Ecto neural progenitor cell (in vitro differentiated cells): Measurements from ENCODE around the gene MAP6.

Experiments used
- DNase-seq: peaks from one replicate; pipeline ENCODE4 v3.0.0-alpha.2; 2018; ENCODE audit warnings: low spot score

The MAP6 gene

DNA sequence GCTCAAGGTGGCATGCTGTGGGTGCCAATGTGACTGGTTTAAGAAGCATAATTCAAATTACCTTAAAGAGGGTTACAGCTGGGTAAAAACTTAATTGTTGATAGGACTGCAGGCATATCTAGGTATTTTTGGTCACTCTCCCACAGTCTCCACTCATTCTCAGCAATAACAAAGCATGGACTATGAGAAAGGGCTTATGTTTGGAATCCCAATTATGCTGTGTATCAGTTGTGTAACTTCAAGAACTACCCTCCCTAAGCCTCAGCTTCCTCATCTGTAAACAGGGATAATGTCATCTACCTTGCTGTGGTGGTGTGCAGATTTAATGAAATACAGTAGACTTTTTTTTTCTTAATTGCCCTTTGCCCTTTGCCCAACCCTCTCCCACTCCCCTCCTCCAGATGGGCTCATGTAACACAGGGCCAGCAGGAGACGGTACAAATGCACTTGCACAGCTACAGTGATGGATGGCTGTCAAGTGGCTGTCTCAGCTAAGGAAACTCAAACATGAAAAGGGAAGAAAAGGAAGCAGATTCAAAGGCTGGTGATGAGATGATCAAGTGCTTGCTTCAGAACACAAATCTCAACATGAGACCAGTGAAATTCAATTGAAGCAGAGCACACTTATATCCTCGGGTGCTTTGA lies 37.6 kb downstream of the MAP6 start:
- DNase-seq, result no peak

DNA sequence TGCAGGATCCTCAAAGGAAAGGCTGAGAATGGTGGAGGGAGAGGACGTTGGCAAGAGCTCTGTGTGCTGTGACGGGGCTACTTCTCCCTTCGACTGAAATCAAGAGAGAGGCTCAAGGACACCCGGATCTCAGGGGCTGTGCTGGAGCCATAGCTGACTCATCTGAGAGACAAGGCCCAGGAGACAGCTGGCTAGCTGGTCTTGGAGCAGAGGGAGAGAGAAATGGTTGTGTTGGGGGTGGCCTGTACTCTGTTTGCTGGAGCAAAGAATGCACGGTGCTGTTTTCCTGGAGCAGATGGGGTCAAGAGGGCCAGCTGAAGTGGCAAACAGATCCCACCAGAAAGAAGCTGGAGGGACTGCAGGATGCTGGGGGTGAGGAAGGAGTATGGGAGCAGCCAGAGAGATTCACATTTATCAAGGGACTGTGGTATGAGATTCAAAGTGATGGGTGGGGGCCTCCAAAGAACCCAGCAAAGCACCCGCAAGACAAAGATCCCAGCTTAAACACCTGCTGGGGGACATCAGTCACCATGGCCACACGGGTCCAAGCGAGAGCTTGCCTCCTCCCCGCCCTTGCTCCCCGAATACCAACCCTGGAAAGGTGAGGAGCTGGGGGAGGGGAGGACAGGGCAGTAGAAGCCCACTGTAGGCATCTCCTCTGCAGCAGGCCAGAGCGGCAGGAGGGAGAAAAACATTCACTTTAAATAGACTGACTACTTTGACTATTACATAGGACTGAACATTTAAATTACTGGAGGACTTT lies 40.8 kb downstream of the MAP6 start:
- DNase-seq, result no peak

DNA sequence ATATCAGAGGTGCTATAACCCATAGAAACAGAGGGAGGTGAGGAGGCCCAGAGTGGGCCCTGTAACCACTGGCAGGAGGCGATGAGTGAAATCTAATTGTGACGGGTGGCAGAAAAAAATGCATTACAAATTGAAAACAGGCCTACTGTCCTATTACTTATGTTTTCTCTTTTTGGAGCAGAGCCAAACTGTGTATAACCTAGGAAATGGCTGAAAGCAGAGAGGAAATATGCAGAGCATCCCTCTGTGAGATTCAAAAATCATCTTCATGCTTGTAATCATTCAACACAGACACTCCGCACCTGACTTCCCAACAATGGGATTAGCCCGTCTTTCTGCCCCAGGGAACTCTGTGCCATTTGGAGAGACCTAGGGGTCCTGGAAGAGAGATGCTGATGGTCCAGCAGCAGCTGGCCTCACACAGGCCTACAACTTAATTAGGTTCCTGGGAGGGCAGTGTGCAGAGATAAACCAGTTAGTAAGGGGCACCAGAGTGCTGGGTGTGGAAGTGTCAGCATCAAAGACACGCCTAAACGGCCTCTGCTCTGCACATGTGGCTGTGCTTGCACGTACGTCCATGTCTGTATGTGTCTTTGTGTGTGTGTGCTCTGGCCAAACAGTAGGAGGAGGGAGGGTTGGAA lies 41.8 kb downstream of the MAP6 start:
- no peak for DNase-seq

DNA sequence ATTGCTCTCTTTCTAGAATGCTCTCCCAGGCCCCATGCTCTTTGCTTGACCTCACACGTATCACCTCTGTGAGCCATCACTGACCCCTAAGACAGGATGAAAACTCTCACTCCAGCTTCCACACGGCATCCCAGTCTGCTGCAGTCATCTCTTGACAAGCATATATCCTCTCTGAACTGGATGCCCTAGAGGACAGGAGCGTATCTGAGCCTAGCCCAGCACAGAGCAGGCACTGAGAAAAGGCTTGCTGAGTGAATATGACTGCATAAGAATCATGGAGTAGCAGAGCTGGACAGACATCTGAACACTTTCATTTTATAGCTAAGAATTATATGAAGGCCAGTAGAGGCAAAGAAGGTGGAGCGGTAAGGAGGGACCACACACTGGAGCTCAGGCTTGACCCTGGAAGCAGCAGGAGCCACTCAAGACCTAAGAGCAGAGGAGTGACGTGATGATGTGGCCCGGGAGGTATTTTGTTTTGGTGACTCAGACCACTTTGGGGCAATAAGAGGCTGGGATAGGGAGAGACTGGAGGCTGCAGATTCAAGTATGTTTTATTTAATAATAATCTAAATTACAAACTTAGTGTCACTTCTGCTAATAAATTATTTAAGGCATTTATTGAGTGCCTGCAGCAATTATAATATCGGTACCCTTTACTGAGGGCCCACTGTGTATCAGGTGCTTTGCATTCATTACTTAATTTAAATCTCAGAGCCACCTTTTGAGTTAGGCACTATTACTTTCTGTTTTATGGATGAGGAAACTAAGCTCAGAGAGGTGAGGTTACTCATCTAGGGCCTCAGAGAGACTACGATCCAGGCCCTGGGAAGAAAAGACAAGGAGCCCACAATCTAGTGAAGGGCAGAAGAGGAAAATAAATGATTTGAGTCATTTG lies 42.6 kb downstream of the MAP6 start:
- no peak for DNase-seq

DNA sequence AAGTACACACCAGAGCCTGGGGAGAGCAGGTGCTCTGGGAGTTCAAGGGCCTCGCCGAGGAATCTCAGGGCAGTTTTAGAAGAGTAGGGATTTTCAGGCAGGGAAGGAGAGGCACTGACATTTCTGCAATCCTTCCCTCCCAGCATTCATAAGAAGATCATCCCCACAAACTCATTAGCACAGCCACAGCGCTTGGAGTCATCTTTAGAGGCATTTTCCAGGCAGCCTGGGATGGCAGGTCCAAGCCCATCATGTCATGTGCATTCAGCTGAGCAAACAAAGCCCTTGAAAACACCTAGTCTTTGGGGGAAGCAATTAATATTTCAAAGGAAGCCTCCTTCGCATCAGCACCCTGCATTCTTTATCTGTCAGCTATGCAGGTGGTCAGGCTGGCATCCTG lies 43.8 kb downstream of the MAP6 start:
- DNase-seq, result no peak

DNA sequence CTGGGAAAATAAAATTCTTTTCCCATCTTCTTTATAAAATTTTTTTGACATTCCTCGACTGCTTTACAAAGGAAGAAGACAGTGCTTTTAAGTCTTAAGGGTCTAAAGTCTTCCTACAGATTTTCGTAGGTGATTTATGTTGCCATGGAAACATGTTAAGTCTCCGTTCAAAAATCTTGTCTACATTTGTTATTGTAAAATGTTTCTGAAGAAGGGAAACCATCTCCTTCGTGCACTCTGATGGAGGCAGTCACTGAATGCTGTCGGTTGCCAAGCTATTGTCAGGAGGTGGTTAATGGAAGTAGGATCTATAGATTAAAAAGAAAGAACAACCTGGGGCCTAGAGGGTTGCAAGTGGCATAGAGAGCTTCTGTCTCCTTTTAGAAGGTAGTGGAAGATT lies 52.6 kb downstream of the MAP6 start:
- DNase-seq, result no peak

DNA sequence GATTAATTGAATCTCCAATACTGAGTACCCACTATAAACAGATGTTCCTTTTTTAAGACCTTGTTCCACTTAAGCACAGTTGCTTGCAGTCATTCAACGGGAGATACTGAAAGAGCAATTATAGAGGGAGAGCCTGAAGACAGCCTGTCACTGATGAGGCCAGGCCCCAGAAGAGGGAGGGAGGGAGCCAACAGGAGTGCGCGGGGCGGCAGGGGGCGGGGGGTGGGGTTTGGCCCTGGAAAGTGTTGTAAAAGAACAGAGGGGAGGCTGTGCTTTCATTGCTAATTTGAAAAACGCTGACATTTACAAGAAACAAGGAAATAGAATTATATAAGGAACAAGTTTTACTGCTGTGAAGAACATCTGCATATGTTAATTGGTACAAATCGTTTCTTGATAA lies 53.1 kb downstream of the MAP6 start:
- DNase-seq, result no peak

DNA sequence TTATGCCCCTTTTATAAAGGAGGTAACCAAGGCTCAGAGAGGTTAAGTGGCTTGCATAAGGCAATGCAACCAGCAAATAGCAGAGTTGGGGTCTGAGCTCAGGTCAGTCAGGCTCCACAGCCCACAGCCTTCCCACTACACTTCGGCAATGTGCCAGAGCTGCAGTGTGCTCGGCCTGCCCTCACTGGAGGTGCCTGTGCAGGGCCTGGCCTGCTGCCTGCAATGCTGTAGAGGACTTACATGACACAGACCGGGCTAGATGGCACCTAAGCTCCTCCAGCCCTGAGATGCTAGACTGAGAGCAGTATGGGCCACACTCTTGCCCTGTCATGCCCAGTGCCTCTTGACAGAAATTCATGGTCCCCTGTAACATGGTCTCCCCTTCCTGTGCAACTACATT lies 57.0 kb downstream of the MAP6 start:
- DNase-seq, result no peak

DNA sequence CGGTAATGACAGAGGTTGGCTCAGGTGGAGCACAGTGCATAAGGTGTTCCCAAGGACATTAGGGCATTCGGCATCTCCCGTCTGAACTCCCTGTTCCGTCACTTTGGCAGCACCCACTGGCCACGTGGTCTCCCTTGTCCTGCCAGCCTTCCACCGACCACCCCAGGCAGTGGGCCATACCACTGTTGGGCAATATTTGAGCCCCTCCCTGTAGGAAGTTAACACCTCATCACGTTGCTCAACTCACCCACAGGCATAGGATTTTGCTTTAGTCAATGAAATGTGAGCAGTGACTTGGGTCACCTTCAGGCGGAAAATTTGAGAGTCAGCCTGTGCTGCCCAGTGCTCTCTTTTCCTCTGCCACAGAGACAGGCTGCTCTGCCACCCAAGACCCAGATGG lies 62.7 kb downstream of the MAP6 start:
- no peak for DNase-seq

DNA sequence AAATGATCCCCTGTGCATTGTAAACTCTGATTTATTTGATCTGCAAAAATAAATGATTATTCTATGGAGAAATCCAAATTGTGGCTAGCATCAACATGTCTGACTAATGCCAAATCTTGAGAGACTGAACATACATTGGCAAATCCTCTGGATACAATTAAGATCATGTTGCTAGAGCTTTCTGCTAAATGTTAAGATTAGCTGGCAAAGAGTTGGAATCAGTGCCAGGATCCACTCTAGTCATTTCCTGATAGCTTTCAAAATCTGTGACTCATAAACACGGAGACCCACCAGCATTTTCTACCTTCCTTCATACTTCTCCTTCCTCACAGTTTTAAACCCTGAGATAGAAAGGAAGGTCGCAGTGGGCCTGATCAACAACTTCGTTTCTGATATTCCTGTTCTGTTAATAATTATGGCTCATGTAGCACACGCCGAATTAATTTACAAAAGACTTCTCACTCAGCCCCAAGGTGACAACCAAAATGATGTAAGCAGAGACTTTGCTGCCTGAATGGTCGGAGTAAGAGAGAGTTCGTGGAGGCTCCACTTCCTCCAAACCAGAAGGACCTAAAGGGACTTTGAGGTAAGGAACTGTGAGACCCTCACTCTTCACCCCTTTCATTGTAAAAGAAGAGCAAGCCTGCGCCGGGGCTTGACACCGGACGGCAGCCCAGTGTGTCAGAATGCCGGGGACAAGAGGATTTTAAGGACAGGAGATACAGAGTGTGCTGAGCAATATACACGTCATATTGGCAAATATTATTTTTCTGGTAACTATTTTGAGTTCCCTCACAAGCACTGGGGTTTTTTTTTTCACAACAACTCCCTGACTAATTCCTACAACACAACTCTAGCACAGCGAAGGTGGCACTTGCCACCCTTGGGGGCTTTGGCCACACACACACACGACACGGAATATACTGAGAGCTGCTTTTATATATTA lies 64.8 kb downstream of the MAP6 start:
- DNase-seq, result no peak

DNA sequence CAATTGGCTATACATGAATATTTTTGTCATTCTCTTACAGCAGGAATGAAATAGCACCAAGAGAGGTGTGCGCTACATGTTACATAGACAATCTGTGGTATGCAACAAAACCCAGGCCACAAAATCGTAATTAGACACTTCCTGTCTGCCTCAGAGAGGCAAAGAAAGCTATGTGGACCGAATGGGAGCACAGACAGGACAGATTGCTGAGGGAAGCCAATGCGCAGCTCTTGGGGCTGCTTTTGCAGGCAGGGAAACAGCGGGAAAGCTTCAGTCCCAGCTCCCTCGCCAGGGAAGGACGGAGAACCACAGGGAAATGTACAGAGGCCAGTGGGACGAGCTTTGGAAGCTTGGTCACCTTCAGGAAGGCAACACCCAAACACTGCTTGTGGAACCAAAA lies 65.9 kb downstream of the MAP6 start:
- DNase-seq, result no peak

DNA sequence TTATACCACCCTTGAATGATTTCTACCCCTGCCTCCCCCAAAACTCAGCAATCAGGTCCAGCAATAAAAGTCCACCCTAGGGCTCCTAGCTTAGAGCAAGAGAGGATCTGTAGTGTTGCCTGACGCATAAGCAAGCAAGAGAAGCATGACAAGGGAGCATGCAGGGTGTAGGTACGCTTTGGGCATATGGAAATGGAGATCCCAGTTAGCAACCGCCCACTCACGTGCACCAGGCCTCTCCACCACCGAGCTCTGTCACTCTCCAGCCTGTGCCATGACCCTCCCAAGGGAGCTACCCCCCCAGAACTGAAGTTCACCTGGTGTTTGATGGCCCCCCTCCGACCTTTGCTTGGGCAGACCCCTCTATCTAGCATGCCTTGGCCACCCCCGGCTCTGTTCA lies 67.3 kb downstream of the MAP6 start:
- no peak for DNase-seq

DNA sequence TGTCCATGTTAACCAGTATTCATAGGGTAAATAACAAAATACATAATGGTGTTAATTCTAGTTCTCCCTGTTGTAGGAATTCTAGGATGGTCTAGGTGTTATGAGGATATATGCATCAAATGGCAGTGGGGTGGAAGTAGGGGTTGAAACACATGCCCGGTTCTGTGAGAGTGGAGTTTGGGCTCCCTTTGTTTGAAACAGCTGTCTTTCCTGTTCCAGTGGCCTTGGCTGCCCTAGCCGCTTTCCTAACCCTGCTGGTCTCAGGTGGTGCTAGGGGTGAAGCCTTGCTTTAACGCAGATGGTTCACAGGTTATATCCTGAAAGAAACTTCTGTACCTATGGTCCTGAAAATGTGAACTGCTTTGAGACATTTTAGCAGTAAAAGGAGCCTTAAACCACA lies 68.5 kb downstream of the MAP6 start:
- DNase-seq, result no peak

DNA sequence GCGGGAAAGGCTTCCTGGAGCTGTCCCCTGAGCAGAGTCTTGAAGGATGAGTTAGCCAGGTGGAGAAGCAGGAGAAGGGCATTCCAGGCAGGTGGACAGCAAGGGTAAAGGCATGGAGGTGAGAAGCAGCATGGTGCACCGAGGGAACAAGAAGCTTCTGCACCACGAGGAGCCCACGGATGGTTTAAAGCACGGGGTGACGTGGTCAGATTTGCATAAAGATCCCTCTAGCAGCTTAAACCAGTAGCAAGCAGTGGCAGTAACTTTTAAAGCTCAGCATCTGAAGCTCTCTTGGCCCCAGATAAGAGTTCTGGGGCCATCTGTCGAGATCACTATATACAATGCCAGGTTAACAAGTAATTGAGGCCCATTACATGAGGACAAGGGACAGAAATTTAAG lies 69.9 kb downstream of the MAP6 start:
- DNase-seq, result no peak

DNA sequence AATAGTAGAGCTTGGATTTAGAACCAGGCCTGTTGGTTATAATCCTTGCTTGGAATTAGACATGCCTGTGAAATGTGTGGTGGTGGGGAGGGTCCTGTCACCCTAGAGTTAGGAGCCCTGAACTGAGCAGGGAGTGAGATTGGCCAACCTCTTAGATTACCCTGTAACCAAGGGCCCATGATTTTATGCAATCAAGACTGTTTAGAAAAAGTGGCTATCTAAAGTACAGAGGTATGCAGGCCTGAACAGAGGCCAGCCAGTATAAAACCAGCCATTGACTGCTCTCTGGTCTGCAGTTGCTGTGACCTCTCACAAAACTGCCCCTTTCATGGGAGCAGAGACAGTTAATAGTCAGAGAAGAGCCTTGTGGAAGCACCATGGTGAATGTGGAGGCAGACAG lies 70.6 kb downstream of the MAP6 start:
- no peak for DNase-seq

DNA sequence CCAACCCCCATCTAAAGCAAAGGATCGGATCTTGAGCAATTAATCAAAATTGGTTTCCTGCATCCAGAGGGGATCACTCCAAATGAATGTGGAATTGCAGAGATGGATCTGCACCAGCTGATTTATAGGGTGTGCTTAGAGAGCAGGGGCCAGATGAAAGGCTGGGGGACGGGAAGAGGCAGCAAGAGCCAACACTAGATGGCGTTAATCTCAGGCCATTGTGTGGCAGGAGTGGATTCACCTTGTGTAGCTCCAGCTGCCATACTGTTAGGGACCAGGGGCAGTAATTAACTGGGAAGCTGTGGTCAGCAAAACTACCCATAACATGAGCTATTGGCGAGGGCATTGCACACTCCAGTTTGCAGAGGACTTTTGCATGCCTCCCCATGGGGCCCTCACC lies 71.2 kb downstream of the MAP6 start:
- DNase-seq, result peak; percentile 64

DNA sequence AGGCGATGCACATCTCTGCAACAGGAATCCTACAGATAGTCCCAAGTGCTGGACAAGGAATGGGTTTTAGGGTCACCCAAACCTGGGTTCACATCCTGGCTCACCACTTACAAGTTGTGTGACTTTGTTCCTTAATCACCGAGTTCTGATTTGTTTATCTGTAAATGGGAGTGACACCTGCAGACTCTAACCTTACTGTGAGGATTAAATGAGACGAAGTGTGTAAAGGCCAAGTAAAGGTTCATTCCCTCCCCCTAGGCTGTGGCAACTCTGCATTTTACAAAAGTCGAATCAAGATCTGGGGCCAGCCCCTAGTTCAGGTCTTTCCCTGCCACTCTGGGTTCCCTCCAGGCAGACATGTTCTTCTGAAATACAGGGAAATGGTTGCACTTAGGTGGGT lies 71.9 kb downstream of the MAP6 start:
- no peak for DNase-seq

DNA sequence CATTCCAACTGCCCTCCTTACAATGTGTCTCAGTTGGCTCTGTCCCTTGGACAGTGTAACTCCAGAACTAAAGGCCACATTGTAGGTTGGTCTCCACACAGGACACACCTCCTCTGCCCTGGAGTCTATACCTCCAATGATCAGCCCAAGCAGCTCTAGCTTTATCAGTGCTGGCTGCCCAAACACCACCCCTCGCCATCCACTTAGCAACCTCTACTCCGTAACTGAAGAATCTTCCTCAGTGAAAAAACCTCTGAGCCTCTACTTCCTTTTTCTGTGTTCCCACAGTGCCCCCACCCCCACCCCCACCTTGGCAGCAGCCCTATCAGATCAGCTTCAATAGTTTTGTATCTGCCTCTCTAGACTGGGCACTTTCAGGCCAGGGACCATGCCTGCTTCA lies 73.4 kb downstream of the MAP6 start:
- no peak for DNase-seq

DNA sequence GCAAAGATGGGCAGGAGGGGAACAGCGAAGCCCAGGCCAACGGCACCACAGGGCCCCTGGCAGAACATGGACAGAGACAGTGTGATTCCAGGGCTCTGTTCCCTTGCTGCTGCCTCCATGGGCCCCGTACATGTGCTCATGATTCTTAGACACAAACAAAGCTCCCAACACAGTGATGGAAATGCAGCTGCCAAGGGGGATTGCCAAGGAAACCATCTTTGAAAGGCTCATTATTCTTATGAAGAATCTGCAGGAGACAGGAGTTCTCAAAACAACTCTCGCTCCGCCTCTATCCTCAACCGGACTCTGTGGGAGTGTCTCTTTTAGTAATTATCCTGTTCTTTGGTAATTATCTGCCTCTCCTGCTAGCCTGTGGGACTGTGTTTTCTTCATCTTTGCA lies 74.6 kb downstream of the MAP6 start:
- DNase-seq, result no peak

DNA sequence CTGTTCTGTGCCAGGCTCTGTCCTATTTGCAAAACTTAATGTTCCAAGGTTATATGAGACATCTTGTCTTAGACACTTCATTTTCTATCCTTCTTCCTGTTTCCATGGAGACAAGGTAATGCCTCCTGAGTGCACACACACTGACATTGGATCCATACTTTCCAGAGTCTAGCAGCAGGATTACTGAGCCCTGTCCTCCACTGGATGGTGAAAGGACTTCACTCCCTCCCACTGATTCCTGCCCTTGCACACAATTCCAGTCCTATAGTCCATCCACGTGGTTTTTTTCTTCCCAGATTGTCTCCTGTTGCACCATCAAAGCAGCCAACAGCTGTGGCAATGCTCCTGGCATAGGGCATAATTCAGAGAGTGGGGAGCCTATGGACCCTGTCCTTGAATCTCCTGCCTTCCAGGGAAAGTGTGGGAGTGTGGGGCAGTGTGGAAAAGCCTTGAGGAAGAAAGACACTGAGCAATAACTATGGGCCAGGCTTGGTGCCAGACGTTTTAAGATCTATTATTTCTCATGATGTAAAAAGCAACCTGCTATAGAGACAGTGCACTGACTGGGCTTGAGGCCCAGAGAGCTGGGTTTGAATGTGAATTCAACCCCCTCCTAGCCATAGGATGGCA lies 75.4 kb downstream of the MAP6 start:
- DNase-seq, result no peak

DNA sequence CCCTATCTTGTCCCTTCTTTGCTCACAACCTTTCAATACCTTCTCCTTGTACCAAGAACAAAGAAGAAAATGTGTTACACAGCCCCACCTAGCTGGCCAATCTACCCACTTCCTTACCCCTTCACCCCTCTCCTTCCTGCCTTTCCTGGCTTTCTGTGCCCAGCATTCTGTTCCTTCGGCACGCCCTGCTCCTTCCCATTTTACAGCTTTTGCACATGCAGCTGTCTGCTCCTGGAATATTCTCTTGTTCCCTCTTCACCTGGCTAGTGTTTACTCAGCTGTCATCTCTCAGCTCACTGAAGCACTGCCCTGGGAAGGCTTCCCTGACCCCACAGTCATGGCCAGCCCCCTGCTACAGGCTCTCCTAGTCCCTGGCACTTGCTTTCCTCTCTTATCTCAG lies 76.1 kb downstream of the MAP6 start:
- DNase-seq, result no peak
